Adipocyte (in vitro differentiated cells): ENCODE data around the gene SLC5A1.
A peak's percentile ranks its signal among the peaks of the same experiment; 100 is the strongest.

ENCODE experiments used
- DNase-seq: peaks from one replicate; pipeline ENCODE4 v3.0.0-alpha.2; 2015; ENCODE audit warnings: low read depth
- H3K27me3 ChIP-seq: replicated peaks from 2 replicates; pipeline ENCODE4 v1.7.0; 2013; ENCODE audit warnings: mild to moderate bottlenecking, low read length, moderate library complexity; ENCODE audit not compliant: control insufficient read depth, insufficient read depth
- H3K36me3 ChIP-seq: 2 replicates; pipeline ENCODE4 v1.7.0; 2013; ENCODE audit warnings: low read length, mild to moderate bottlenecking, moderate library complexity; ENCODE audit not compliant: control insufficient read depth, insufficient read depth, severe bottlenecking
- H3K4me1 ChIP-seq: 2 replicates; pipeline ENCODE4 v1.7.0; 2013; ENCODE audit warnings: mild to moderate bottlenecking, low read length, moderate library complexity; ENCODE audit not compliant: control insufficient read depth, insufficient read depth
- H3K4me3 ChIP-seq: 2 replicates; pipeline ENCODE4 v1.7.0; 2013; ENCODE audit warnings: mild to moderate bottlenecking, low read length, moderate library complexity
- H3K9ac ChIP-seq: 2 replicates; pipeline ENCODE4 v1.7.0; 2013; ENCODE audit warnings: mild to moderate bottlenecking, low read length, moderate library complexity
- H3K9me3 ChIP-seq: 2 replicates; pipeline ENCODE4 v1.7.0; 2013; ENCODE audit warnings: mild to moderate bottlenecking, low read length, moderate library complexity; ENCODE audit not compliant: control insufficient read depth

SLC5A1 gene

GRCh38 chr22:32042924-32043323, at the start of gene SLC5A1:
SLC5A1 (plus strand) TSS chr22:32043261; CDS start chr22:32043282, 21 bp downstream.
- no peaks in the 10 kb centered on the region for H3K4me1 ChIP-seq
- H3K36me3 ChIP-seq, result no peaks in the 10 kb centered on the region
- H3K9ac ChIP-seq, result no peak within 1 kb of the TSS
- no peak within 1 kb of the TSS for H3K4me3 ChIP-seq
- H3K27me3 ChIP-seq, result peaks cover 49% of the 10 kb centered on the region
- DNase-seq, result no peak
- H3K9me3 ChIP-seq, result no peaks in the 10 kb centered on the region

DNA sequence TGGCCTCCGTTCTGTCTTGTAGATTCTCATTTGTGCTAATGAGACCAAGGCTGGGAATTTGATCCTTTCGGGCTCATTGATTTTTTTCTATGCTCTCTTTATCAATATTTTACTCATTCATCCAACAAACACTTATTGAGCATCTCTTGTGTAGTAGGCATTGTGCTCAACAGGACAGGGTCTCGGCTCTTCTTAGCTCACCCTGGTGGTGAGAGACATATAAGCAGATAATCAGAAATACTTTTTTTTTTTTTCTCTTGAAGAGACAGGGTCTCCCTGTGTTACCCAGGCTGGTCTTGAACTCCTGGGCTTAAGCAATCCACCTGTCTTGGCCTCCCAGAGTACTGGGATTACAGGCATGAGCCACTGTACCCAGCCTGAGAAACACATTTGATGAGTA, 48.0 kb upstream of the SLC5A1 start:
- Histone ChIP-seq H3K36me3 (no peaks in the 10 kb centered on the region), H3K4me3 (no peak overlapping the region), H3K4me1 (no peaks in the 10 kb centered on the region), H3K9ac (no peak overlapping the region), H3K9me3 (no peaks in the 10 kb centered on the region), H3K27me3 (peaks cover 18% of the 10 kb centered on the region)
- no peak for DNase-seq

GRCh38 chr22:31995807-31996206, 47.3 kb upstream of the SLC5A1 start:
- peaks cover 10% of the 10 kb centered on the region for H3K27me3 ChIP-seq
- no peaks in the 10 kb centered on the region for H3K4me1 ChIP-seq
- no peak overlapping the region for H3K9ac ChIP-seq
- no peak overlapping the region for H3K4me3 ChIP-seq
- no peak for DNase-seq
- H3K9me3 ChIP-seq, result no peaks in the 10 kb centered on the region
- H3K36me3 ChIP-seq, result no peaks in the 10 kb centered on the region

DNA sequence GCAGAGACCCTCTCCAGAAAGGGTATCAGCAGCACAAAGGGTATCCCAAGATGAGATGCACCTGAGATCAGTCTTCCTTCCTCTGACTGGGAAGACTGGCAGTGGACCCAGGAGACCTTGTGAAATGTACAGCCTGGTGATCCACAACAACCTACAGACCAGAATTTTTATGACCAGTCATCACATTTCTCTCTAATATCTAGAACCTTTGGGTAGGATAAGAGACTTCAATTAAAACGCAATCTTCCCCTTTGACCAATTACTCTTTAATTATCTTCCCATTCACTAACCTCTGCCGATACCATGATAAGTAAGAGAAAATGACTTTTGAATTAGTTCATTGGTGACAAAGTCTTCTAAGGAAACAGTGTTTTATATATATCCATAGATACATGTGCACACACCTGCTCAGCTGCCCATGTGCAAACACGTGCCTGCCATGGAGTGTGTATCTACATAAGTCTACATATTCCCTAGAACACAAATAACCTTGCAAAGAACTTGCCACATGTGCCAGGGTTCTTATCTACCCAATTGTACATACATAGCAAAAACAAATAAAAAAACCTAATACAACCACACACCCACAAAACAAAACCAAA, 44.2 kb upstream of the SLC5A1 start:
- no peaks in the 10 kb centered on the region for H3K9me3 ChIP-seq
- no peaks in the 10 kb centered on the region for H3K36me3 ChIP-seq
- no peak for DNase-seq
- H3K27me3 ChIP-seq, result peaks cover 7% of the 10 kb centered on the region
- no peak overlapping the region for H3K9ac ChIP-seq
- H3K4me1 ChIP-seq, result no peaks in the 10 kb centered on the region
- no peak overlapping the region for H3K4me3 ChIP-seq

DNA sequence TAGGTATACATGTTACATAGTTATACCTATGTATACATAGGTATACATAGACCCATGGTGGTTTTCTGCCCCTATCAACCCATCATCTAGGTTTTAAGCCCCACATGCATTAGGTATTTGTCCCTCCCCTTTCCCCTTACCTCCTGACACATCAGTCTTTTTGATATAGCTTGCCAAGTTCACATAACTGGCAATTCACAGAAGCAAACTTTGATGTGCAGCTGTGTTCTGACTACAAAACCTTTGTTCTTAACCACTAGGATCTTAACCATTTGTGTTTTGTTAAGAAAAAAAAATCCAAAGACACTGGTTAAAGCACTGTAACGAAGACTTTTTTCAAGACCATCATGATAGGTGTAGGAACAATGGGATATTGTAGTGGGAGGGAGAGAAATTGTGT, 42.9 kb upstream of the SLC5A1 start:
- peaks cover 5% of the 10 kb centered on the region for H3K27me3 ChIP-seq
- H3K4me3 ChIP-seq, result no peak overlapping the region
- no peaks in the 10 kb centered on the region for H3K9me3 ChIP-seq
- DNase-seq, result no peak
- H3K4me1 ChIP-seq, result peaks cover 2% of the 10 kb centered on the region
- no peaks in the 10 kb centered on the region for H3K36me3 ChIP-seq
- no peak overlapping the region for H3K9ac ChIP-seq

DNA sequence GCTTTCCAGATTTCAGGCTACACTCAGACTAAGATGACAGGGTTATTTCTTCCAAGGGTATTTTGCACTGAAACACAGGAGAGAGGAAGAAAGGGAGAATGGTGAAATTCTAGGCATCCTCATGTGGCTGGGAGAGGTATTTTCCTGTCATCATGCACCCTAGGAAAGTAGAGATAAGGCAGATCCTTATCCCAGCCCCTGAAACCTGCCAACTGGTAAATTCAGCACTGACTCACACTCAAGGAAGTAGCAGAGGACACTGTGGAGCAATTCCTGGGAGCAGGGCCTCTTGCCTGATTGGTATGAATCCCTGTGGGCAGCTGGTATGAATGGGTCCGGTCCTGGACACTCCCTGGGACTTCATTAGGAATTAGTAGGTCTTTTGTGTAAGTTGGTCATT, 37.6 kb upstream of the SLC5A1 start:
- Histone ChIP-seq H3K27me3 (no peaks in the 10 kb centered on the region), H3K9ac (no peak overlapping the region), H3K4me3 (no peak overlapping the region), H3K36me3 (no peaks in the 10 kb centered on the region), H3K9me3 (peaks cover 7% of the 10 kb centered on the region), H3K4me1 (peaks cover 8% of the 10 kb centered on the region)
- peak; percentile 3 for DNase-seq

DNA sequence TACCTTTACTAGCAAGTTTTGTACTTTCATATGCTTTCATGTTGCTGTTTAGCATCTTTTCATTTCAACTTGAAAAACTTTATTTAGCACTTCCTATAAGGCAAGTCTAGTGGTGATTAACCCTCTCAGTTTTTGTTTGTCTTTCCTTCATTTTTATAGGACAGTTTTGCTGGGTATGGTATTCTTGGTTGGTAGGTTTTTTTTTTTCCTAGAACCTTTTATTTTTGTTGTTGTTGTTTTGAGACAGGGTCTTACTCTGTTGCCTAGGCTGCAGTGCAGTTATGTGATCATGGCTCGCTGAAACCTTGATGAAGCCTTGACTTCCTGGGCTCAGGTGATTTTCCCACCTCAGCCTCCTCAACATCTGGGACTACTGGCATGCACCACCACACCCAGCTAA, 29.9 kb upstream of the SLC5A1 start:
- no peak for DNase-seq
- Histone ChIP-seq H3K4me1 (no peaks in the 10 kb centered on the region), H3K9ac (no peak overlapping the region), H3K27me3 (no peaks in the 10 kb centered on the region), H3K36me3 (no peaks in the 10 kb centered on the region), H3K4me3 (no peak overlapping the region), H3K9me3 (peaks cover 36% of the 10 kb centered on the region)

- Histone ChIP-seq H3K36me3 (no peaks in the 10 kb centered on the region), H3K27me3 (no peaks in the 10 kb centered on the region), H3K9me3 (peaks cover 25% of the 10 kb centered on the region), H3K4me1 (peaks cover 5% of the 10 kb centered on the region), H3K9ac (no peak overlapping the region), H3K4me3 (no peak overlapping the region)
- DNase-seq, result no peak
These were observed 27.0 kb upstream of the SLC5A1 start for GRCh38 chr22:32016081-32016480.

DNA sequence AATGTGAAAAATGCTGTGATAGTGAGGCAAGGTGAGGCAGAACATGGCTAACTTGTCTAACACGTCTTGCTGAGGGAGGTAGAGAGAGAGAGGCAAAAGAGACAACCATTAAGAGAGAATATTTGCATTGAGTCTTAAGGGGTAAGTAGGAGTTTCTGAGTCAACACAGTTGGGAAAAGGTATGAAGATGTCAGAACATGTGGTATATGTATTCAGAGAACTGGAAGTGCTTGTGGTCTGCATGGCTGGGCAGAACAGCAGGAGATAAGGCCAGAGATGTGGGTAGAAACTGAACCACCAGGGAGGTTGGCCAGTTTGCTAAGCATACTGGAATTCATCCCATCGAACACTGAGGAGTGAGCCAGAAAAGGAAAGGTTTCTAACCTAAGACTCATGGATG, 25.0 kb upstream of the SLC5A1 start:
- no peak for DNase-seq
- Histone ChIP-seq H3K36me3 (no peaks in the 10 kb centered on the region), H3K4me1 (peaks cover 5% of the 10 kb centered on the region), H3K27me3 (peaks cover 1% of the 10 kb centered on the region), H3K9ac (no peak overlapping the region), H3K9me3 (peaks cover 10% of the 10 kb centered on the region), H3K4me3 (no peak overlapping the region)

- peak; percentile 38 for DNase-seq
- peaks cover 5% of the 10 kb centered on the region for H3K4me1 ChIP-seq
- H3K27me3 ChIP-seq, result peaks cover 10% of the 10 kb centered on the region
- no peaks in the 10 kb centered on the region for H3K9me3 ChIP-seq
- H3K9ac ChIP-seq, result no peak overlapping the region
- no peaks in the 10 kb centered on the region for H3K36me3 ChIP-seq
- no peak overlapping the region for H3K4me3 ChIP-seq
These were observed 22.9 kb upstream of the SLC5A1 start for GRCh38 chr22:32020117-32020516.

DNA sequence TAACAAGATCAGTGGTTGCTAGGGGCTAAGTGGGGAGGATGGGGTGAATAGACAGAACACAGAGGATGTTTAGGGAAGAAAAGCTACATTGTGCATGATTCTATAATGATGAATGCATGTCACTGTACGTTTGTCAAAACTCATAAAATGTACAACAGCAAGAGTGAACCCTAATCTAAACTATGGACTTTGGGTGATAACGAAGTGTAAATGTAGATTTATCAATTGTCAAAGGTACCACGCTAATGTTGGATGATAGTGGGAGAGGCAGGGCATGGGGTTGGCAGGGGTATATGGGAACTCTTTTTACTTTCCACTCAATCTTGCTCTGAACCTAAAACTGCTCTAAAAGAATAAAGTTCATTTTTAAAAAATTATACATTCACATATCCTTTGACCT, 21.3 kb upstream of the SLC5A1 start:
- H3K4me1 ChIP-seq, result peaks cover 5% of the 10 kb centered on the region
- peaks cover 15% of the 10 kb centered on the region for H3K27me3 ChIP-seq
- H3K36me3 ChIP-seq, result no peaks in the 10 kb centered on the region
- H3K4me3 ChIP-seq, result no peak overlapping the region
- H3K9me3 ChIP-seq, result no peaks in the 10 kb centered on the region
- DNase-seq, result no peak
- H3K9ac ChIP-seq, result no peak overlapping the region

DNA sequence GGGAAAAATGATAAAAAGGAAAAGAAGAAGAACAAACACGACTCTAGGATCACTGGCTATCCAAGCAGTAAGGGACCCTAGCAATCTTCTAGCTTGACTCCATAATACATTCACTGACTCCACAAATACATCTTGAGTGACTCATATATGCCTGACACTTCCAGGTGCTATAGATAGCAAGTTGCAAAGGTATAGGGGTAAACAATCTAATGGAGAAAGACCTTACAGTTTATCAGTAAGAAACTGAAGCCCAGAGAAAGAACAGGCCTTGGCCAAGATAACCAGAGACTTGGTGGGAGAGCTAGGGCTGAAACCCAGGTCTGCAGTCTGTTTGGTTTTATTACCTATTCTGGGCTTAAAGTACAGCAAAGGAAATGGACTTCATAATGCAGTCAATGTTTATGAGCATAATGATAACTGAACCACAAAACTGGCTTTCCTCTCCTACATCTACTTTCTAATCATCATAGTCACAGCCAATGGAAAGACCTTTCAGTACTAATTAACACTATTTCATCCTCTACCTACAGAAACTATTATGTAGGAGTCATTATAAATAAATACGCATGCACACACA, 19.7 kb upstream of the SLC5A1 start:
- no peak for DNase-seq
- no peaks in the 10 kb centered on the region for H3K9me3 ChIP-seq
- peaks cover 5% of the 10 kb centered on the region for H3K4me1 ChIP-seq

More for the DNA sequence above, 19.7 kb upstream of the SLC5A1 start:
- H3K9ac ChIP-seq, result no peak overlapping the region
- H3K4me3 ChIP-seq, result no peak overlapping the region
- H3K27me3 ChIP-seq, result peaks cover 17% of the 10 kb centered on the region
- no peaks in the 10 kb centered on the region for H3K36me3 ChIP-seq
